ENCODE results near the gene CDS2.
"Not testable (repeated sequence)": the region's sequence is repeated elsewhere in the genome, so short reads cannot be mapped to it uniquely, and the experiment has no call there.

The CDS2 gene

GRCh38 chr20:5096463-5096862, 30.3 kb upstream of the CDS2 start:
- no peak overlapping the region for H3K27ac ChIP-seq (ENCODE audit: low read length)
- peaks cover 0 to 3% of the 10 kb centered on the region in 2 donors for H3K4me1 ChIP-seq (ENCODE audit: control insufficient read depth in 1 of 2, insufficient read depth in 2 of 2, low read length in 2 of 2)
- peaks cover 16 to 26% of the 10 kb centered on the region in 2 donors for H3K36me3 ChIP-seq (ENCODE audit: control insufficient read depth in 1 of 2, insufficient read depth in 2 of 2, low read length in 2 of 2)
- no peaks in the 10 kb centered on the region for H3K27me3 ChIP-seq (ENCODE audit: low read depth, low read length)
- H3K9me3 ChIP-seq (ENCODE audit: control insufficient read depth in 1 of 2, low read length in 2 of 2): no peaks in the 10 kb centered on the region
- no peak overlapping the region for H3K4me3 ChIP-seq (ENCODE audit: low read depth in 1 of 2, low read length in 2 of 2)

- not testable (repeated sequence) for H3K4me3 ChIP-seq (ENCODE audit: low read depth in 1 of 2, low read length in 2 of 2); H3K27ac ChIP-seq (ENCODE audit: low read length); H3K4me1 ChIP-seq (ENCODE audit: control insufficient read depth in 1 of 2, insufficient read depth in 2 of 2, low read length in 2 of 2); H3K27me3 ChIP-seq (ENCODE audit: low read depth, low read length); H3K9me3 ChIP-seq (ENCODE audit: control insufficient read depth in 1 of 2, low read length in 2 of 2)
- H3K36me3 ChIP-seq (ENCODE audit: control insufficient read depth in 1 of 2, insufficient read depth in 2 of 2, low read length in 2 of 2): peaks cover 20 to 37% of the 10 kb centered on the region in 2 donors
These were observed 27.8 kb upstream of the CDS2 start for GRCh38 chr20:5099009-5099408.

DNA sequence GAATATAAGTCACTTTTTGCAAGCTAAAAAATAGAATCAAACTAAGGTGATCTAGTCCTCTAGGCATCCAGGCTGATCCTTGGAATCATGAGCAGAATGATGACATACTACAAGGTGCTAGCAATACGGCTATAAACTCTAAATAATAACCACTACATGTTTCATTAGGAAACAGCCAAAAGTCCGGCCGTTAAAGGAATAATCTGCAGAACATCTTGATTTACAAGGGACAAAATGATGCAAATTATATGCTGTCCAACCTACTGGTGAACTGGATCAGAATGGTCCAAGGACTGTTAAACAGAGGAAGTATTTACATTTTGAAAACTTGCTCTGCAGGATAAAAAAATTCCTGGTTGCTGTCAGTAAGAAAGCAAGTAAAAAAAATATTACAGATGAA, 26.9 kb upstream of the CDS2 start:
- H3K9me3 ChIP-seq (ENCODE audit: control insufficient read depth in 1 of 2, low read length in 2 of 2): not testable (repeated sequence)
- H3K36me3 ChIP-seq (ENCODE audit: control insufficient read depth in 1 of 2, insufficient read depth in 2 of 2, low read length in 2 of 2): peaks cover 24 to 45% of the 10 kb centered on the region in 2 donors

GRCh38 chr20:5100684-5101347, 26.0 kb upstream of the CDS2 start:
- no peaks in the 10 kb centered on the region for H3K9me3 ChIP-seq (ENCODE audit: control insufficient read depth in 1 of 2, low read length in 2 of 2)
- H3K27ac ChIP-seq (ENCODE audit: low read length): no peak overlapping the region
- peaks cover 24 to 45% of the 10 kb centered on the region in 2 donors for H3K36me3 ChIP-seq (ENCODE audit: control insufficient read depth in 1 of 2, insufficient read depth in 2 of 2, low read length in 2 of 2)
- no peak overlapping the region for H3K4me3 ChIP-seq (ENCODE audit: low read depth in 1 of 2, low read length in 2 of 2)
- H3K27me3 ChIP-seq (ENCODE audit: low read depth, low read length): no peaks in the 10 kb centered on the region
- H3K4me1 ChIP-seq (ENCODE audit: control insufficient read depth in 1 of 2, insufficient read depth in 2 of 2, low read length in 2 of 2): peaks cover 0 to 3% of the 10 kb centered on the region in 2 donors

More for the DNA sequence above, 26.9 kb upstream of the CDS2 start:
- not testable (repeated sequence) for H3K4me3 ChIP-seq (ENCODE audit: low read depth in 1 of 2, low read length in 2 of 2); H3K27ac ChIP-seq (ENCODE audit: low read length); H3K27me3 ChIP-seq (ENCODE audit: low read depth, low read length); H3K4me1 ChIP-seq (ENCODE audit: control insufficient read depth in 1 of 2, insufficient read depth in 2 of 2, low read length in 2 of 2)

DNA sequence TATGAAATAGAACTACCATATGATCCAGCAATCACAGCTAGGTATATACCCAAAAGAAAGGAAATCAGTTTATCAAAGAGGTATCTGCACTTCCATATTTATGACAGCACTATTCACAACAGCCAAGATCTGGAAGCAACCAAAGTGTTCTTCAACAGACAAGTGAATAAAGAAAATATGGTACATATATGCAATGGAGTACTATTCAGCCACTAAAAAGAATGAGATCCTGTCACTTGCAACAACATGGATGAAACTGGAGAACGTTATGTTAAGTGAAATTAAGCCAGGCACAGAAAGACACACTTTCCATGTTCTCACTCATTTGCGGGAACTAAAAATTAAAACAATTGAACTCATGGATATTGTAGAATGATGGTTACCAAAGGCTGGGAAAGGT, 22.3 kb upstream of the CDS2 start:
- no peaks in the 10 kb centered on the region for H3K4me1 ChIP-seq (ENCODE audit: control insufficient read depth in 1 of 2, insufficient read depth in 2 of 2, low read length in 2 of 2)
- no peak overlapping the region for H3K27ac ChIP-seq (ENCODE audit: low read length)
- H3K36me3 ChIP-seq (ENCODE audit: control insufficient read depth in 1 of 2, insufficient read depth in 2 of 2, low read length in 2 of 2): peaks cover 19 to 37% of the 10 kb centered on the region in 2 donors
- H3K4me3 ChIP-seq (ENCODE audit: low read depth in 1 of 2, low read length in 2 of 2): no peak overlapping the region
- H3K9me3 ChIP-seq (ENCODE audit: control insufficient read depth in 1 of 2, low read length in 2 of 2): no peaks in the 10 kb centered on the region
- H3K27me3 ChIP-seq (ENCODE audit: low read depth, low read length): no peaks in the 10 kb centered on the region

DNA sequence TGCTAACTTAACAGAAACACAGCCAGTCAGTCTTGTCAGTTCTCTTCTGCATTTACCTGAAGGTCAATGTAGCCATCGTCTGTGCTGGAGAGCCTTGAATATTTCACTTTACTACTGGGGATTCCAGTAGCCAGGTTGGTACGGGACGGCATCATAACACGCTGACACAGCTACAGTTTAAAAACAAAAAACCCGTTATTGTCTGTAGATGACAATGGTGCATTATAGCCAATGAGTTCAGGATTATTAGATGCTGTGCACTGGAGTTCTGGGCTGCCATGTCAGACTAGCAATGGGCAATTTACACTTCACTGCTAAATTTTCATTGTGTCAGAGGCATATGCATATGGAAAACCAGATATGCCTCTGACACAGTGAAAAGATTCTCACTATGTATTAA, 17.5 kb upstream of the CDS2 start:
- Histone ChIP-seq H3K27me3 (ENCODE audit: low read depth, low read length) (no peaks in the 10 kb centered on the region), H3K4me3 (ENCODE audit: low read depth in 1 of 2, low read length in 2 of 2) (no peak overlapping the region), H3K27ac (ENCODE audit: low read length) (no peak overlapping the region), H3K36me3 (ENCODE audit: control insufficient read depth in 1 of 2, insufficient read depth in 2 of 2, low read length in 2 of 2) (peaks cover 13 to 29% of the 10 kb centered on the region in 2 donors), H3K4me1 (ENCODE audit: control insufficient read depth in 1 of 2, insufficient read depth in 2 of 2, low read length in 2 of 2) (peaks cover 4 to 5% of the 10 kb centered on the region in 2 donors), H3K9me3 (ENCODE audit: control insufficient read depth in 1 of 2, low read length in 2 of 2) (no peaks in the 10 kb centered on the region)

DNA sequence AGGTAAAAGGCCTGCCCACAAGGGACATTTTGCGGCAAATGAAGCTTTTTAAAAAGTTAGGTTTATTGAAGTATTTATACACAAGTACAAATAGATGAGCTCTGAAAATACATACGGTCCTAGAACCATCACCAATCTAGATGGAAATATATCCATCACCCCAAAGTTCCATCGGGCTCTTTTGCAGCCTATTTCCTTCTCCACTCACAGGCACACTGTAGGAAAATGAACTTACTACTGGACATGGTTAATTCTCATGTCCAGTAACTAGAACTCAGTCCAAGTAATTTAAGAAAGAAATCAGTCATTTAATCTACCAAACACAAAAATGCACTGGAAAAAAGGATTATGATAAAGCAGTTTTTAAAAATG, 13.2 kb upstream of the CDS2 start:
- no peaks in the 10 kb centered on the region for H3K27me3 ChIP-seq (ENCODE audit: low read depth, low read length)
- H3K27ac ChIP-seq (ENCODE audit: low read length): peak overlapping the region; percentile 98
- peak overlapping the region; percentile 79 to 100 for H3K4me3 ChIP-seq (ENCODE audit: low read depth in 1 of 2, low read length in 2 of 2)
- H3K9me3 ChIP-seq (ENCODE audit: control insufficient read depth in 1 of 2, low read length in 2 of 2): no peaks in the 10 kb centered on the region
- peaks cover 34 to 37% of the 10 kb centered on the region in 2 donors for H3K36me3 ChIP-seq (ENCODE audit: control insufficient read depth in 1 of 2, insufficient read depth in 2 of 2, low read length in 2 of 2)
- peaks cover 10 to 14% of the 10 kb centered on the region in 2 donors for H3K4me1 ChIP-seq (ENCODE audit: control insufficient read depth in 1 of 2, insufficient read depth in 2 of 2, low read length in 2 of 2)

- Histone ChIP-seq H3K27me3 (ENCODE audit: low read depth, low read length) (no peaks in the 10 kb centered on the region), H3K4me3 (ENCODE audit: low read depth in 1 of 2, low read length in 2 of 2) (no peak overlapping the region), H3K9me3 (ENCODE audit: control insufficient read depth in 1 of 2, low read length in 2 of 2) (no peaks in the 10 kb centered on the region), H3K36me3 (ENCODE audit: control insufficient read depth in 1 of 2, insufficient read depth in 2 of 2, low read length in 2 of 2) (peaks cover 30 to 34% of the 10 kb centered on the region in 2 donors), H3K27ac (ENCODE audit: low read length) (no peak overlapping the region), H3K4me1 (ENCODE audit: control insufficient read depth in 1 of 2, insufficient read depth in 2 of 2, low read length in 2 of 2) (peaks cover 14 to 20% of the 10 kb centered on the region in 2 donors)
These were observed 12.4 kb upstream of the CDS2 start for GRCh38 chr20:5114403-5114802.

- no peak overlapping the region for H3K4me3 ChIP-seq (ENCODE audit: low read depth in 1 of 2, low read length in 2 of 2)
- no peak overlapping the region for H3K27ac ChIP-seq (ENCODE audit: low read length)
- H3K9me3 ChIP-seq (ENCODE audit: control insufficient read depth in 1 of 2, low read length in 2 of 2): no peaks in the 10 kb centered on the region
- H3K4me1 ChIP-seq (ENCODE audit: control insufficient read depth in 1 of 2, insufficient read depth in 2 of 2, low read length in 2 of 2): peaks cover 14 to 16% of the 10 kb centered on the region in 2 donors
- H3K36me3 ChIP-seq (ENCODE audit: control insufficient read depth in 1 of 2, insufficient read depth in 2 of 2, low read length in 2 of 2): peaks cover 23 to 25% of the 10 kb centered on the region in 2 donors
- no peaks in the 10 kb centered on the region for H3K27me3 ChIP-seq (ENCODE audit: low read depth, low read length)
These were observed 9.9 kb upstream of the CDS2 start for GRCh38 chr20:5116875-5117274.

DNA sequence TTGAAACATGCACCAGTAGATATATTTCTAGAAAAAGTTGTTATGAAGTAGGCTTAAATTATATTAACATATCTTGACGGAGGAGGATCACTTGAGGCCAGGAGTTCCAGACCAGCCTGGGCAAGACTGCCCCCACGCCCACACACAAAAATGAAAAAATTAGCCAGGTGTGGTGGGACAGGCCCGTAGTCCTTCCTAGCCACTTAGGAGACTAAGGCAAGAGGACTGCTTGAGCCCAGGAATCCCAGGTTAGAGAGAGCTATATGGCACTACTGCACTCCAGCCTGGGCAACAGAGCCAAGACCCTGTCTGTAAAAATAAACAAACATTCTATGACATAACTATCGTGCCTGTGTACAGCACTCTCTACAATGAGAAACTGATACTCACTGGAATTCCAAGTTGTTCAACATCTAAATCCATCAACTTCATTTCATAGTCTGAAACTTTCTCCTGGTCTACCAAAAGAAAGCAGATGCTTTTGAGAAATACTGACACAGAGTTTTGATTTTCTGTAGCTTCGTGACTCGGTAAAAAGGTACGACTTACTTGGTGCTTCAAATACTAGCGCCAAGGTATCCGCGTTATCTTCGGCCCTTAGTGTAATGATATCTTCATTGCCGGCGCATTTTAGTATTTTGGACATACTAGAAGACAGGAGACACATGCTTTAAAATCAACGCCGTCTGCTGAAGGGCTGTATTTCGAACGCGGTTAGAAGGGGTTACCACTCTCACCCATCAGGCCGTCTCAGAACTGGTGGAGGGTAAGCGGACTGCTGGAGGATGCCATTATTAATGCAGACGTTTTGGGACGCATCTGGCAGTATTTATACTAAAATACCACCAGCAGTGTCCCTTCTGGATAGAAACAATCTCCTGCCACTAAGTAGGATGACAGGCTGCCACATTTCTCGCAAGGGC, 8.3 kb upstream of the CDS2 start:
- Histone ChIP-seq H3K4me3 (ENCODE audit: low read depth in 1 of 2, low read length in 2 of 2) (peak overlapping the region; percentile 95 to 99), H3K36me3 (ENCODE audit: control insufficient read depth in 1 of 2, insufficient read depth in 2 of 2, low read length in 2 of 2) (peaks cover 23 to 25% of the 10 kb centered on the region in 2 donors), H3K27me3 (ENCODE audit: low read depth, low read length) (no peaks in the 10 kb centered on the region), H3K9me3 (ENCODE audit: control insufficient read depth in 1 of 2, low read length in 2 of 2) (no peaks in the 10 kb centered on the region), H3K4me1 (ENCODE audit: control insufficient read depth in 1 of 2, insufficient read depth in 2 of 2, low read length in 2 of 2) (peaks cover 12 to 15% of the 10 kb centered on the region in 2 donors), H3K27ac (ENCODE audit: low read length) (peak overlapping the region; percentile 31)

DNA sequence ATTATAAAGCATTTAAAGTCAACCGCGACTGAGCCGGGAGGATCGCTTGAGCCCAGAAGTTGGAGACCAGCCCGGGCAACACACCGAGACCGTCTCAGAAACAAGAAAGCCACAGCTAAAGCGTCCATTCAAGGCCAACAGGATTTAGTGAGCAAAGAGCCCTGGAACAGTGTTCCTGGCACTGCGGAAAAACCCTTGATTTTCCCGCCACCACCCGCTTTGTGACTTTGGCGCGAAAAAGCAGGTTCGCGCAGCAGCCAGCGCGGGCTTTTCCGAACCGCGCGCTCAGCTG, 7.7 kb upstream of the CDS2 start:
- Histone ChIP-seq H3K9me3 (ENCODE audit: control insufficient read depth in 1 of 2, low read length in 2 of 2) (no peaks in the 10 kb centered on the region), H3K27me3 (ENCODE audit: low read depth, low read length) (no peaks in the 10 kb centered on the region), H3K4me1 (ENCODE audit: control insufficient read depth in 1 of 2, insufficient read depth in 2 of 2, low read length in 2 of 2) (peaks cover 10 to 15% of the 10 kb centered on the region in 2 donors), H3K27ac (ENCODE audit: low read length) (no peak overlapping the region), H3K36me3 (ENCODE audit: control insufficient read depth in 1 of 2, insufficient read depth in 2 of 2, low read length in 2 of 2) (peaks cover 23 to 25% of the 10 kb centered on the region in 2 donors), H3K4me3 (ENCODE audit: low read depth in 1 of 2, low read length in 2 of 2) (peak overlapping the region; percentile 95 to 99)
